ENCODE results near the gene ABCA8.

ABCA8 gene

GRCh38 chr17:68821860-68822696, 133.1 kb downstream of the ABCA8 start:
- no peak for DNase-seq

GRCh38 chr17:68820825-68821481, 134.2 kb downstream of the ABCA8 start:
- DNase-seq: no peak

GRCh38 chr17:68820476-68820824, 134.7 kb downstream of the ABCA8 start:
- no peak for DNase-seq

GRCh38 chr17:68819465-68819864, 135.7 kb downstream of the ABCA8 start:
- DNase-seq: no peak
